Uterus (tissue), 2 donors: ENCODE data around the gene DDR2.

Experiments
- CTCF ChIP-seq, 4 experiments: fragments of 200-600 bp in 2 of 4; fragments of 450-650 bp in 2 of 4; sonication (generic) in 2 of 4; IDR thresholded peaks; one replicate each; pipeline ENCODE4 v1.5.1; 2016 to 2019; ENCODE audit warnings: antibody characterized with exemption in 4 of 4, mild to moderate bottlenecking in 2 of 4, moderate library complexity in 1 of 4
- POLR2A ChIP-seq, 2 donors: fragments of 450-650 bp; IDR thresholded peaks; one replicate each; pipeline ENCODE4 v1.6.1; 2016; ENCODE audit warnings: antibody characterized with exemption in 2 of 2, mild to moderate bottlenecking in 1 of 2, moderate library complexity in 1 of 2

- TF ChIP-seq CTCF (IDR thresholded peaks at IDR 0.05) (no peak), POLR2A (IDR thresholded peaks at IDR 0.05) (no peak)
These were observed 197.0 kb downstream of the DDR2 start for GRCh38 chr1:162829268-162829667.
